AG20443 (cell line): Measurements from ENCODE around the gene PPL.

ENCODE experiments used
- DNase-seq: peaks from one replicate; pipeline ENCODE4 v3.0.0; 2012; ENCODE audit warnings: low spot score, mixed read lengths

Gene PPL

DNA sequence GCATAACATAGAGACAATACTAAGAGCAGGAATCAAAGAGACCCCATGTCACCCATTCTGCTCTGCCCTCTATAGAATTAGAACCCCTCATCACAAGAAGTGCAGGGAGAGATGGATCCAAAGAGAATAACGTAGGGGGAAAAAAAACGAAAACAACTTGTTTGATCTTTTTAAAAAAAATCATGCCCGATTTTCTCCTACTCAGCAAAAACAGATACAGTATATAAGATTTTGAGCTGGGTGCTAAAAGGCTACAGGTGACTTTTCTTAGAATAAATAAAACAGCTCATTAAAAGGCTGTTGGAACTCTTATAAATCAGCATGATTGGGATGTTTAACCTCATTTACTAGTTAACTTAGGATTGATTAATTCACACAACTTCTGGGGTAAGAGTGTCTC, 72.2 kb downstream of the PPL start:
- no peak for DNase-seq

DNA sequence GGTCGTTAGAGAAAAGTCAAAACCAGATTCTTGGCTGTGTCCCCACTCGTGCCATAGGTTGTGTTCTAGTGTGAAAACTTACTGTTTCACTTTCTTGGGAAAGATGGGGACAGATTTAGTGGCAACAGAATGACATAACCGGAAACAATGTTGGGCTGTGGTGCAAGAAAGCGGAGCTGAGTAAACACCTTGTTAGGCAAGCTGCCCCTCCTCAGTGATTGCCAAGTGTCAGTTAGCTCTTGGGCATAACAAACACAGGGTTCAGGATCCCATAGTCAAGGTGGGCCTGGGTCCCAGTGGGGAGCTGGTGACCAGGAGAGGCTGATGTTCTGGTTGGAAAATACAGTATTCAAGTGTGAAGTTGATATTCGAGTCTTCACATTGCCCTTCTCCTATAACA, 74.3 kb downstream of the PPL start:
- no peak for DNase-seq

DNA sequence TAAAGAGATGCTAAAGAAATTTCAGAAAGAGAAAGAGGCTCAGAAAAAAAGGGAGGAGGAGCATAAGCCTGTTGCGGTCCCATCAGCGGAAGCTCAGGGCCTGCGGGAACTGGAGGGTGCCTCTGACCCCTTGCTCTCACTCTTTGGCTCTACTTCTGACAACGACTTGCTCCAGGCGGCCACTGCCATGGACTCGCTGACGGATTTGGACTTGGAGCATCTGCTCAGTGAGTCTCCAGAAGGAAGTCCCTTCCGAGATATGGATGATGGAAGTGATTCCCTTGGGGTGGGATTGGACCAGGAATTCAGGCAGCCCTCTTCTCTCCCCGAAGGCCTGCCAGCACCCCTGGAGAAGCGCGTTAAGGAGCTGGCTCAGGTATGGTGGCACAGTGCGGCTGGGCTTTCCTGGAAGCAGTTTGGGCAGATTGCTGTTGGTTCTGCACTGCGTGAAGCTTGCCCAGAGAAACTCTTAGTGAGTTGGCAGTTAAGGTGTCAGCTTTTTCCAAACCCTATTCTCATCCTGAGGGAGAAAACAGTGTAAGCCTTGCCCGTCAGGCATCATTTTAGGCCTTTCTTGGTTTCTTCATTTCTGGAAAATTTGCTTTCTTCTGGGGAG, 76.1 kb downstream of the PPL start:
- peak; percentile 2 for DNase-seq

DNA sequence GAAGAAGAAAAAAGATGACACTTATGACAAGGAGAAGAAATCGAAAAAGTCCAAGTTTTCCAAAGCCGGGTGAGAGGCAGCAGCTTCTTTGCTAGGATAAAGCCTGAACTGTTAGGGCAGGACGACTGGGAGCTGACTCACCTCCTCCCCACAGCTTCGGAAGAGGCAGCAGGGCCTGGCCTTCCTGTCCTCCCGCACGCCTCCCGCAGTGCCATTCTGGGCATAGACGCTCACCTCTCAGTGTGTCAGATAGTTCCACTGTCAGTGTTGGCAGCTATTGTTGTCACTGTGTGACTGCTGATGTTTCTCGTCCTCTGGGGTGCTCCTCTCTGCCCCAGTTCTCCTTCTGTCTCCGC, 77.1 kb downstream of the PPL start:
- DNase-seq = peak; percentile 5

DNA sequence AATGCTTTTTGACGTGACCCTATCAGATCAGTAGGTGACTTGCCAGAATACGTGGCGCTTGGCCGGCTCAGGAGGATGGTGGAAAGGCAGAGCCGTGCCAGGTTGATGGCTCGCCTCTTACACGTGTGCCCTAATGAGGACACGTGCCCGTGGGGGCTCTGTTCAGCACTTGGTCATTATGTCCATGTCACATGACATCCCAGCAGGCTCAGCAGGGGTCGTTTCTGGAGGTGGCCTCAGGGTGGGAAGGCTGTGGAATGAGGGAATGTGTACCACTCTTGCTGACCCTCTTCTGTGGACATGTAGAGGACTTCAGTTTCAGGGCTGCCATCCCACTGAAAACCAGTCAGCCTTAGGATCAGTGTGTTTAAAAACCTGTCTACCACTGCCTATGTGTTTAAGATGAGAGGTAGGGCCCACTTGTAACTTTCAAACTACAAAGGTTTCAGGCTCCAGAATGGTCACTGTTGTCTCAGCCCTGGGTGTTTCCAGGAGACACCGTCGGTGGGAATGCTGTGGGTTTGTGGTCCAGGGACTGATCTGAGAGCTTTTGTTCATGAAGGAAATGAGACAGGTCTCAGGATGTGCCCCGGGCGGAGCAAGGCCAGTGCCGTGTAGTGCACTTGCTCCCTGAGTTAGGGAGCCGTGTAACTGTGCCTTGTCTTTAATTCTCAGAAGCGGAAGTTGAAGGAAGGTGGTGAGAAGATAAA, 77.6 kb downstream of the PPL start:
- DNase-seq = peak; percentile 2

DNA sequence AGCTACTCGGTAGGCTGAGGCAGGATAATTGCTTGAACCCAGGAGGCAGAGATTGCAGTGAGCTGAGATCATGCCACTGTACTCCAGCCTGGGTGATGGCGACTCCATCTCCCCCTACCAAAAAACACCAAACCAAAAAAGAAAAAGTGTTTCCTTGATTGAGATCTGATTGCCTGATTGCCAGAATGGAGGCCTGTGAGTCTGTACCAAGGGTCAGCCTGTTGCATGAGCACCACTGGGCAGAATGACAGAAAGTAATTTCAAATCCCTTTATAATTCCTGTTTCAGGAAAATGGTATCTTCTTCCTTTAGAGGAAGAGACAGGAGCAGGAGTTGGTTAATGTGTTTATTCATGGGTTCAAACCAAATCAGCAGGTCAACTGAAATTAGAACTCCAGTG, 81.1 kb downstream of the PPL start:
- DNase-seq = no peak

DNA sequence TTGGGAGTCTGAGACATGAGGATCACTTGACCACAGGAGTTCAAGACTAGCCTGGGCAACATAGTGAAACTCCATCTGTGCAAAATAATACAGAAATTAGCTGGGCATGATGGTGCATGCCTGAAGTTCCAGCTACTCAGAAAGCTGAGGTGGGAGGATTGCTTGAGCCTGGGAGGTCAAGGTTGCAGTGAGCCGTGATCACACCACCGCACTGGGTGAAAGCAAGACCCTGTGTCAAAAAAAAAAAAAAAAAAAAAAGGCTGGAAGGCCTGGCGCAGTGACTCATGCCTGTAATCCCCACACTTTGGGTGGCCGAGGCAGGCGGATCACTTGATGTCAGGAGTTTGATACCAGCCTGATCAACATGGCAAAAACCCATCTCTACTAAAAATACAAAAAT, 81.6 kb downstream of the PPL start:
- DNase-seq = no peak

DNA sequence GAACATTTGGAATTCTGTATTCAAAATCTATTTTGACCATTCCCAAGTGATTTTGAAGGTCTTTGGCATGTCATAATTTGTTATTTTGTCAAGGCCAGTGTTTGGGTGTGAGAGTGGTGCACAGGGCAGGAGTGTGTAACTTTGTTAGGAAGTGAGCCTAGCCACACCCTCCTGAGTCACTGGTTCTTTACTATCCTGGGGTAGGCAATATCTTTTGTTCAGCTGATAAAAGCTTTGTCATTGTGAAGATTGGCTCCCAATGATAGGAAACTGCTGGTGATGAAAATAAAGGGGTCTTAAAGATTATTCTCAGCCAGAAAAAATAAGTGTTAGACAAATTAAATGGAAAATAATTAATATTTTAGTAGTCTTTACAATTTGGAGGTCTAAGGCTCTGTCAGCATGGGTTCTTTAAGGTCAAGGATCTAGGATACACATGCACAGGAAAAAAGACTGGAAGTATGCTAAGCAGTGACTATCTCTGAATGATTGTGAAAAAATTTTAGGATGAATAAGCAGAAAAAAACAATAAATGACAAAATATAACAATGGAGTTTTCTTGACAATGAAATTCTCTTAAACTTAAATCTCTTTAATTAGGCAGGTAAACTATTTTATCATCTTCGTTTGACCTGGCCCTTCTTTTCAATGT, 84.6 kb downstream of the PPL start:
- peak; percentile 63 for DNase-seq

DNA sequence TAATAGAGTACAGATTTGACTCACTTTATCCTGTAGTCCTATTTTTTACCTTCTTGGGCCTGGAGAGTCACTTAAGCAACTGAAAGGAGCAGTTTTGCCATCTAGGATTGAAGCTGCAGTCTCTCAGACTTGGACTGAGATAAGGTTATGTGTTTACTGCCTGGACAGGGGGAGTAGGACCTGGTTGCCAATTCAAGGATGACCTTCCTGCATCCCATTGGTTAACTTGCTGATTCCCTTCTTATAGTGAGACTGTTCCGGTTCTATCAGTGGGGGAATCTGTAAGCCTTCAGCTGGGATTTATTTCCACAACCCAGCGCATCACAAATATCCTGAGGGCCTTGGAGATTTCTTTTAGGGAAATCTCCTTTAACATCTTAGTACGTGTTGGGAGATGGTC, 86.7 kb downstream of the PPL start:
- DNase-seq = no peak

DNA sequence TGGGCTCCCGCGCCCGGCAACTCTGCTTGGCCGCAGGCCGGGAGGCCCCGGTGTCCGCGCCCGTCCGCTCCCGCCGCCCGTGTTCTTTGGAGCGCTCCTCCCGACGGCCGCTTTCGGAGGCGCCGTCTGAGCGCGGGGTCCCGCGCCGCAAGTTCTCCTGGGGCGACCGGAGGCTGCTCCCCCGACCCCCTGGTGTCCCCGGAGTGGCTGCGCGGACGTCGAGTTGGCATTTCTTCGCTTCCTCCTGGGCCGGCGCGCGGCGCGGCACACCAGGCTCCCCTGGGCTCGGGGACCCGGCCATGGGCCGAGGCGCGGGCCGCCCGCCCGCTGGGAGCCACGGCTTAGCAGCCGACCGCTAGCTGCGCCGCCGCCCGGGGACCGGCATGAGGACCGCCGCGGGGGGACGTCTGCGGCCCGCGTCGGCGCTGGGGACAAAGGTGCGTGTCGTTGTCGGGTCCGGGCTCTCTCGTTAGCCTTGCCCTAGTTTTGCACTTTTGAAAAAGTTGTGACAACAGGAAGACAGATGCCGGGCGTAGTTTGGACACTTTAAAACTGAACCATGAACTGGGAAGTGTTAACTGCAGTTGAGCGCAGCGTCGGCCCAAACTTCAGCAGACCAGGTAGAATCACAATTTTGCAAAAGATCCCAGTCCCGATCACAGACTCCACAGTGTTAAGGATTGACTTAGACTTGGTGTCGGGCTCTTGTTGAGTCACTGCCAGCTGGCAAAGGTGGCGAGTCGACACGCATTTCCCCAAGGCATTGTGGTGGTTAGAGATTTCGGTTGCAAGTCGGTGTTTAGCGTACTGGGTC, 89.0 kb downstream of the PPL start:
- DNase-seq = peak; percentile 52

DNA sequence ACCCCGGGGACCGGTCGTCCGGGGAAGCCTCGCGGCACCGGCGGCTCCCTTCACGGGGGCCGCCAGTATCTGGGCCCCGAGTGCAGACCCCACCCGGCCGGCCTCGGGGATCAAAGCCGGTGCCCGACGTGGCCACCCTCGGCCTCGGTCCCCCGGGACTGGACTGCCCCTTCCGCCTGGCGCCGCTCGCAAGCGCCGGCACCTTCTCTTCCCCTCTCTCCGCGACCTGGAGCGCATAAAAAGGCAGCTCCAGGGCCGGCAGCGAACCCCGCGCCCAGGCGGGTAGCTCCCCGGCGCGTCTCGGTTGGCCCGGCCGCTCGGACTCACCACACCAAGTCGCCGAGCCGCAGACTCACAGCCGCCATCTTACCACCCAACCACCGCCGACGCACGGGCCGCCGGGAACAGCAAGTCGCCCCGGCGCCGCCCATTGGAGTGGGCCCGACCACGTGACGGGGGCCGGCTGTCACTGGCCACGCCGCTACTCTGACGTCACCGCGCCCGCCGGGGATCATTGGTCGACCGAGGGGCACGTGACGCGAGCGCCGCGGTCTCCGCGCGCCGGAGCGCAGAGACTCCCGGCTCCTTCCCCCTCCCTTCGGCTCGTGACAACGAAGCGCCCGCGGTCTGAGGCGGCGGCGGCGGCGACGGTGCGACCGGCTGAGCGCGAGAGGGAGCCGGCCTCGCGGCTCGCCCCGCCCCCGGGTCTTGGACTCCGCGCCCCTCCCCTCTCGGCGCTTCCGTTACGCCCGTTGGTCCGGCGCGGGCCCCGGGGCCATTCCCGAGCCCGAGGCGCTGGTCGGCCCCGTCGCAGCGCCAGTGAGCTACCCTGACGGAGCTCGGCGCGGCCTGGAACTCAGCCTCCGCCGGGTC, 89.8 kb downstream of the PPL start, which contains the start of the genes GLYR1 and UBN1:
Gene GLYR1, minus strand, starts transcription at position 388 of the 873 bp plus-strand sequence. Its CDS starts 23 bp downstream, at position 365.
Gene UBN1, plus strand, starts transcription at position 581 of the 873 bp plus-strand sequence. CDS start 5,437 bp downstream, outside the sequence.
- peak; percentile 99 for DNase-seq

DNA sequence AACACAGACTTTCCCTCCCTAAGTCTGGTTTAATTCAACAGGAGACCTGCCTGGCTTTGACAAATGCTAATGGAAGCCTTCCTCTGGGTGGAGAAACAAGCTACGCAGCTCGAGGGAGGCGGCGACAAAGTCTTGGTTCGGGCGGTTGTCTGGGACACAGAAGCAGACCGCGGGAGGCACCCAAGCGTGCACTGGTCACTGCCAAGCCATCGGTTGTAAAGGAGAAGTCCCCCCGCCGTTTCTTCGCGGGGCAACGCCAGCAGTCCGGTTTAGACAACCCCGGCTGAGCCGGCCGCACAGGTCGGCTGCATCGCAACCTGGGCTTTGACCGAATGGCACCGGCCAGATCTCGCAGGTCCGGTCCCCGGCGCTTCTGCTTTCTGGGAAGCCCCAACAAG, 90.4 kb downstream of the PPL start:
- DNase-seq = peak; percentile 67

DNA sequence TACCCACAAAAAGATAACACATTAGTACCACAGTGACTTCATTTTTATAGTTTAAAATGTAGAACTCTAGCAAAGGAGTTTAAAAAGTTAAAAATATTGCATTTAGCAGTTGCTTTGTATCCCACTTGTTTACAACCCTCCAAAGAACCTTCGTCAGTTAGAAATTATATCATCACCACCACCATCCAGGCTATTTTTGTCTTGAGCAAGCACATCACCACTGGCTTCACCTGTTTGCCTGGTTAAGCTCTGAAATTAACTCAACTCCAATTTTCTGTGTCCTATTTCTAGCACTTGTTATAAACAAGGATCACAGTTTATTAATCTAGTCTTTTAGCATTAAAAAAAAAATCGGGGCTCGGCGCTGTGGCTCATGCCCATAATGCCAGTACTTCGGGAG, 96.0 kb downstream of the PPL start:
- DNase-seq = no peak

DNA sequence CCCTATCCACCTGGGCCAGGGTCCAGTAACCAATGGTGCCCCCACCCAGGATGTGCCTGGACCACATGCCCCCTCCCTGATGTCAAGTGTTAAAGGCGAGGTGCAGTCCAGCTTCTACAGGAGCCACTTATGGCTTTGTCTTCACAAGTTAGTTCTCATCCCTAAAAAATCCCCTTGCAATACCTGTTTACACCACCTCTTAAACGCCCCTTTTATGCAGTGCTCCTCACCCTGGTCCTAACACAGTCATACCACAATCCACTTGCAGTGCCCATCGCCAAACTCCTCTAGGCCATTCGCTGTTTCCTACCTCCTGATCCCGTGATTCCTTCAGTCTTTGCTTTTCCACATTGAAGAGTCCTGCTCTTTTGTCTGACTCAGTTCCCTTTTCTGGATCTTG, 97.0 kb downstream of the PPL start:
- no peak for DNase-seq

DNA sequence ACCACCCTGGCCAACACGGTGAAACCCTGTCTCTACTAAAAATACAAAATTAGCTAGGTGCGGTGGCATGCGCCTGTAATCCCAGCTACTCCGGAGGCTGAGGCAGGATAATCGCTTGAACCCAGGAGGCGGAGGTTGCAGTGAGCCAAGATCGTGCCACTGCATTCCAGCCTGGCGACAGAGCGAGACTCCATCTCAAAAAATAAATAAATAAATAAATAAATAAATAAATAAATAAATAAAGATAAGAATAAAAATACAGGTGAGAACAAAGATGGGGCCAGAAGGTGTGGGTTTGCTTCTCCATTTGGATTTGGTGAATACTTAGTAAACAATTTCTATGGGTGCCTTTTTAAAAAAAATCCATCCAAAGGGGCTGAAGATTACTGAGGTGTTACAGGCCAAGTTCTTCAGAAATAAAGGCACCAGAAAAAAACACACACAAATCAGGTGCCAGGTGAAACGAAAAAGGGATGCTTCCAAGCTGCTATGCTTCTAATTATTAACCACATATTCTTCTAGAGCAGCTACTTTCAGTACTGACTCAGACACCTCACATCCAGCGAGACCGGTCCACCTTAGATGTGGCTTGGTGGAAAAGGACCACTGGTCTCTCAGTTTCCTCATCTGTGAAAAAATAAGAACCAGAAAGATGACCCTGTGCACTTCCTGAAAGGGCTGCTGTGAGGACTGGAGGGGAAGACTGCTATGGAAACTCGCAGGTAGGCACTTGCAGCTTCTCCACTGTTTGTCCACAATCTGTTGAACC, 99.0 kb downstream of the PPL start:
- DNase-seq = no peak

DNA sequence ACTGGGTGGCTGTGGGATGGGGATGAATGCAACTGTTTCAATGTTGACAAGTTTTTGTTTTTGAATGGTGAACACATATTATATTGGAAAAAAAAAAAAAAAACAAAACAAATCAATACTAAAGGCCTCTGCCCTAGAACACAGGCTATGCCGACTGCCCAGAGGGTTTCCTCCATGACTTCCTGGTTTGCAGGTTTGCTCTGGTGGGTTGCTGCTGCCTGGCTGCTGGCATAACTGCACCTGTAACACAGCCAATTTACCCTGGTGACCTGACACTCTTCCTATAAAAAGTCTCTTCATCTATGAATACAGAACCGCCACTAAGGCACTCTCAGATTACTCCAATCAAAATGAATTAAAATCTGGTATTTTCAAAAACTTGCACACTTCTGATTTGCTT, 100.2 kb downstream of the PPL start:
- DNase-seq = no peak

DNA sequence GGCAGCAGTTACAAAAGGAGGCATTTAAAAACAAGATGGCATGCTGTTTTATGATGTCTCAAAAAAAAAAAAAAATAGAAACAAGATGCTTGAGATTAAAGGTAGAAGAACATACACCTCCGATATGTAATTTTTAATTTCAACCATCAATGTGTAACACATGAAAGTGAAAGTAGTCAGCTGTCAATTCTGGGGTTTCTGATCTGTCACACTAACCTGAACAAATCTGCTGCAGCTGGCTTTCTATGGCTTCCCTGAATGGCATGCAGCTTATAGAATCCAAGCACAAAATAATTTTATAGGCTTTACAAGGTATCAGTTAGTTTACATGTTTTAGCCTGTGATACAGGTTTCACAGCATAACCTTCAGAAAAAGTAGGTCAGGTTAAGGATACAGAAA, 103.4 kb downstream of the PPL start:
- DNase-seq = no peak

DNA sequence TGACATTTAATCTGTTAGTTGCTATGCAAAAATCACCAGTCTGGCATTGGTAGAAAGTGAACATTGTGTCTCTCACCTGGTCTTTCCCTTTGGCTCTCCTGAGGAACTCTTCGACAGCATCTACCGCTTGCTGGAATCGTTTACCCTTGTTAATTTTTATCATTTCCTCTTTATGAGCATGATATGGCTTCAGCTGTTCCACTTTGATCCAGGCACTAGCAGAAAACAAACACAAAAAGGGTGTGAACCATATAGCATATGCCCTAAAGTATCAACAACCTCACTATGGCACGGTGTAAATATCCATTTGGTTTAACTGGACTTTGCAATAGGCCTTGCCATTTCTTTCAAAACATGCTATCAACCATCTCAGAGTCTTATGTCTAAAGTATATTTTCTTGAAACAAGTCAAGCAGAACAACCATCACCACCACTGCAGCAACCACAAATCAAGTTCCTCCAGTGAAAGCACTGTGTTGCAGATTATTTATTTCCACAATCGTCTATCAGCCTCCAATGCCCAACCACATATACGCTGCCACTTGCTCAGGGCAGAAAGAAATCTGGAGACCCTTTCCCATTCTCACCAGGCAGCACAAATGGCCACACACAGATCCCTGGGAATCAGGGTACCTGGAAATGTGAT, 104.1 kb downstream of the PPL start:
- DNase-seq = no peak
